MM.1S (cell line): ENCODE measurements around the gene FCN3.

Source experiments
- DNase-seq: peaks from one replicate; pipeline ENCODE4 v3.0.0-alpha.2; 2015
- H2AFZ ChIP-seq: fragments of 300-600 bp; sonication (generic); 2 replicates; pipeline ENCODE4 v1.6.0; 2016; ENCODE audit warnings: antibody characterized with exemption, low read length
- H3F3A ChIP-seq: fragments of 300-600 bp; sonication (generic); 2 replicates; pipeline ENCODE4 v1.6.1; 2016; ENCODE audit warnings: mild to moderate bottlenecking, antibody characterized with exemption, low read length, moderate library complexity, mixed read lengths; ENCODE audit not compliant: insufficient read depth
- H3K27ac ChIP-seq: fragments of 300-600 bp; sonication (generic); 2 replicates; pipeline ENCODE4 v1.5.1; 2016; ENCODE audit warnings: mild to moderate bottlenecking, low read length
- H3K27me3 ChIP-seq: fragments of 300-600 bp; sonication (generic); replicated peaks from 2 replicates; pipeline ENCODE4 v1.6.0; 2016; ENCODE audit warnings: low read length; ENCODE audit not compliant: insufficient read depth
- H3K36me3 ChIP-seq: fragments of 300-600 bp; sonication (generic); replicated peaks from 2 replicates; pipeline ENCODE4 v1.6.1; 2016; ENCODE audit warnings: mild to moderate bottlenecking, low read length, mixed read lengths; ENCODE audit not compliant: insufficient read depth
- H3K4me1 ChIP-seq: fragments of 300-600 bp; sonication (generic); 2 replicates; pipeline ENCODE4 v1.6.1; 2016; ENCODE audit warnings: low read length, mixed read lengths
- H3K4me2 ChIP-seq: fragments of 300-600 bp; sonication (generic); 2 replicates; pipeline ENCODE4 v1.6.0; 2016; ENCODE audit warnings: low read depth, low read length
- H3K4me3 ChIP-seq: fragments of 300-600 bp; sonication (generic); 2 replicates; pipeline ENCODE4 v1.5.1; 2016; ENCODE audit warnings: low read length, mixed read lengths
- H3K79me2 ChIP-seq: fragments of 300-600 bp; sonication (generic); 2 replicates; pipeline ENCODE4 v1.6.1; 2016; ENCODE audit warnings: mixed run types, low read length, mixed read lengths
- H3K9ac ChIP-seq: fragments of 300-600 bp; sonication (generic); 2 replicates; pipeline ENCODE4 v1.6.1; 2016; ENCODE audit warnings: low read length, mixed read lengths
- H3K9me2 ChIP-seq: fragments of 300-600 bp; sonication (generic); replicated peaks from 2 replicates; pipeline ENCODE4 v1.6.1; 2016; ENCODE audit warnings: mild to moderate bottlenecking, low read length, mixed read lengths; ENCODE audit not compliant: insufficient read depth
- H3K9me3 ChIP-seq: fragments of 300-600 bp; sonication (generic); replicated peaks from 2 replicates; pipeline ENCODE4 v1.6.1; 2016; ENCODE audit warnings: mild to moderate bottlenecking, low read length, mixed read lengths; ENCODE audit not compliant: insufficient read depth
- H4K20me1 ChIP-seq: fragments of 300-600 bp; sonication (generic); 2 replicates; pipeline ENCODE4 v1.6.1; 2016; ENCODE audit warnings: mild to moderate bottlenecking, low read length, moderate library complexity, mixed read lengths; ENCODE audit not compliant: insufficient read depth
- CTCF ChIP-seq: fragments of 300-600 bp; sonication (generic); IDR thresholded peaks from 2 replicates; pipeline ENCODE4 v1.5.1; 2016; ENCODE audit warnings: antibody characterized with exemption, low read length, mixed read lengths
- EZH2 ChIP-seq: fragments of 300-600 bp; sonication (generic); optimal IDR thresholded peaks from 2 replicates; pipeline ENCODE3; 2017; ENCODE audit warnings: low read depth, mild to moderate bottlenecking, antibody characterized with exemption, low read length, mixed read lengths
- EZH2phosphoT487 ChIP-seq: fragments of 300-600 bp; sonication (generic); IDR thresholded peaks from 2 replicates; pipeline ENCODE4 v1.6.1; 2018; ENCODE audit warnings: antibody characterized with exemption, low read length

The FCN3 gene

GRCh38 chr1:27402349-27402754 is 27.7 kb upstream of the FCN3 start:
- Histone ChIP-seq H3K4me2 (no peak overlapping the region), H4K20me1 (no peaks in the 10 kb centered on the region), H3K9me3 (no peaks in the 10 kb centered on the region), H3K4me1 (peaks cover 2% of the 10 kb centered on the region; the same call in 1 of the 2 replicates), H3K27me3 (no peaks in the 10 kb centered on the region), H3K9me2 (no peaks in the 10 kb centered on the region), H3K4me3 (no peak overlapping the region), H3K79me2 (no peaks in the 10 kb centered on the region), H3K36me3 (no peaks in the 10 kb centered on the region), H2AFZ (no peak overlapping the region), H3K27ac (no peak overlapping the region), H3K9ac (no peak overlapping the region), H3F3A (no peaks in the 10 kb centered on the region)
- peak; percentile 15; the same call in 1 of the 2 replicates for TF ChIP-seq CTCF
- TF ChIP-seq EZH2: no peak
- no peak for DNase-seq

GRCh38 chr1:27400963-27401341 is 26.3 kb upstream of the FCN3 start:
- Histone ChIP-seq H3F3A (no peaks in the 10 kb centered on the region), H3K4me1 (no peaks in the 10 kb centered on the region), H3K4me3 (no peak overlapping the region), H3K9ac (no peak overlapping the region), H3K36me3 (no peaks in the 10 kb centered on the region), H3K9me2 (no peaks in the 10 kb centered on the region), H4K20me1 (no peaks in the 10 kb centered on the region), H3K9me3 (no peaks in the 10 kb centered on the region), H3K27me3 (no peaks in the 10 kb centered on the region), H3K27ac (no peak overlapping the region), H3K79me2 (no peaks in the 10 kb centered on the region), H2AFZ (no peak overlapping the region), H3K4me2 (no peak overlapping the region)
- no peak for TF ChIP-seq EZH2phosphoT487
- no peak for TF ChIP-seq EZH2
- TF ChIP-seq CTCF: no peak
- no peak for DNase-seq

- TF ChIP-seq EZH2phosphoT487 (no peak), EZH2 (no peak), CTCF (no peak)
- Histone ChIP-seq H3K4me3 (no peak overlapping the region), H3K9me2 (no peaks in the 10 kb centered on the region), H3K79me2 (no peaks in the 10 kb centered on the region), H3K27me3 (no peaks in the 10 kb centered on the region), H3K4me1 (no peaks in the 10 kb centered on the region), H4K20me1 (no peaks in the 10 kb centered on the region), H3K4me2 (no peak overlapping the region), H2AFZ (no peak overlapping the region), H3K9ac (no peak overlapping the region), H3K27ac (no peak overlapping the region), H3F3A (no peaks in the 10 kb centered on the region), H3K9me3 (no peaks in the 10 kb centered on the region), H3K36me3 (no peaks in the 10 kb centered on the region)
- DNase-seq: no peak
Measured at GRCh38 chr1:27400082-27400962, 25.7 kb upstream of the FCN3 start.
